Measurements from ENCODE around the gene EPB41. TPM values are rescaled to one million over a fixed set of nuclear protein-coding genes. Genes with fewer than 3 reads are reported as not detected.
"Not testable (repeated sequence)": the region's sequence is repeated elsewhere in the genome, so short reads cannot be mapped to it uniquely, and the experiment has no call there.

EPB41 gene
- 10 to 100 TPM; 28.8 to 57.6 (median 43.2) TPM for total RNA-seq

DNA sequence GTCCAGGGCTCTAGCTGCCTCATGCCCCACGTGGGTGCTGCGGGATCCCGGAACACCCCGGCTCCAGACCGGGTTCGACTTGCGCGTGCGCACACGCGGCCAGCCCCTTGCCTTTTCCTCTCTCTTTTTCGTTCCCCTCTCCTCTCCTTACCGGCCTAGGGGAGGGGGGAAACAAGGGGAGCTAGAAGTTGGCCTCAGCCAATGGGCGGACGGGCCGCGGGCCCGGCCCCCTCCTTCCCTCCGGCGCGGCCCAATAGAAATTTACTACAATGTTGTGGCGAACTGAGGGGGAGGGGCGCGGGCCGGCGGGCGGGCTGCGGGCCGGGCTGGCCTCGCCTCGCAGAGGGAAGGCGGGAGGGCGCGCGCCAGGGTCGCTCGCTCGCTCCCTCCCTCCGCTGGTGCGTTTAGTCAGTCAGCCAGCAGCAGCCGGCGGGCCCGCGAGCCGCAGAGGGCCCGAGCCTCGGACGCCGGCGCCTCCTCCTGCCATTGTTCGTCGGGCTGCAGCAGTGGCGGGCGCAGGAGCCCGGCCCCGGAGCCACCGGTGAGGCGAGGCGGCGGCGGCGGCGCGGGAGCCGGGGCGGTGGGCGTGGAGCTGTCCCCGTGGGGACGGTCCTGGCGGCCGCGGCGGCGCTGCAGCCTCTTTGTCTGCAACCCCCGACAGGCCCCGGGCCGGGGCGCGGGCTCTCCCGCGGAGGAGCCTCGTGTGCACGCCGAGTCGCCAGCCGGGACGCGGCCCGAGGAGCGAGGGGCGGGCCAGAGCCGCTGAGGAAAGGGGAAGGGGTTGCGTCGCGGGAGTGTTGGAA lies at the start of gene EPB41:
Gene EPB41 (plus strand): TSS at position 342 of the 803 bp plus-strand sequence. CDS start 72,869 bp downstream, outside the sequence.
- DNase-seq (ENCODE audit: low spot score) (peak; percentile 76), ATAC-seq (ENCODE audit: low FRiP score) (peak; percentile 96)
- TF ChIP-seq CTCF (IDR thresholded peaks at IDR 0.05): no peak

- TF ChIP-seq CTCF (IDR thresholded peaks at IDR 0.05): no peak
Observed at GRCh38 chr1:28864695-28865094, 49.7 kb upstream of the EPB41 start.

DNA sequence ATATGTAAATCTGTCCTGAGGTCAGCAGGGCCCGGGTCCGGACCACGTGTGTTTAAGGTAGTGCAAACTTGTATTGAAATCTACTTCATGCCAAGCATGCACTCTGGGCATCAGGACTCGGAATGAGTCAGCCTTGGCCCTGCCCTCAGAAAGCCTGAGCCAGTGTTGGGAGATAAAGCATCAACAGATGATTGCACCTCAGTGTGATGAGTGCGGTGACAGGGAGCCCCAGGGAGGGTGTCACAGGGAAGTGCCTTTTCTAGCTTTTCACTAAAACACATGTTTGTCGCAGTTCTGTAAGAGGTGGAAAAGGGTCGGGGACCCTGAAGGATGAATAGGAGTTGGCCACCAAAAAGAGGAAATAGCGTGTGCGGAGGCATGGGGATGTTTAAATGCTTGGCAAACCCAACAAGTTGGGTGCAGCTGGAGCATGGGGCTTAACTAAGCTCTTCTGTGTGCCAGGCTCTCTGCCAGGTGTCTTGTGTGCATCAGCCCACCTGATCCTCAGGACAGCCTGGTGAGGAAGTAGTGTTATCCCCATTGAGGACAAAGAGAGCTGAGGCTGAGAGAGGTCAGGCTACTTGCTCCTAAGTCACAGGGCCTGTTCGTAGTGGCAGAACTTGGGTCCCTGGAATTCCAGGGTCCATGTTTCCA lies 48.2 kb upstream of the EPB41 start:
- no peak for DNase-seq (ENCODE audit: low spot score)
- ATAC-seq (ENCODE audit: low FRiP score): no peak
- TF ChIP-seq CTCF (IDR thresholded peaks at IDR 0.05): no peak

More at GRCh38 chr1:28864695-28865094, 49.7 kb upstream of the EPB41 start:
- DNase-seq (ENCODE audit: low spot score): no peak
- no peak for ATAC-seq (ENCODE audit: low FRiP score)

DNA sequence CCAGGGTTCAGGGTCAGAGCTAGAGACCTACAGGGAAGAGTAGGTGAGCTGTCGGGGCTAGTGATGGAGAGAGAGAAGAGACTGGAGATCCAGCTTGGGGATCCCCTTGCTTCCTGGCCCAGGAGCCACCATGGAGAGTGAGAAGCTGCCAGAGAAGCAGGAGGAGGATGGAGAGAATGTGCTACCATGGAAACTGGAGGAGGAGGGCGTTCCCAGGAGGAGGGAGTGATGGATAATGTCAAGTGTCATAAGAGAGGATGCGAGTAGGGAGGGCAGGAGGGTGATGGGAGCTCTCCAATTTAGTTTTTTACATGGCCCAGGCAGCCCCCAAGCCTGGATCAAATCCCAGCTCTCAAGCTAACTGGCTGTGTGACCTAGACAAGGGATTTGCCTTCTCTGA lies 46.5 kb upstream of the EPB41 start:
- no peak for ATAC-seq (ENCODE audit: low FRiP score)
- TF ChIP-seq CTCF (IDR thresholded peaks at IDR 0.05): no peak

DNA sequence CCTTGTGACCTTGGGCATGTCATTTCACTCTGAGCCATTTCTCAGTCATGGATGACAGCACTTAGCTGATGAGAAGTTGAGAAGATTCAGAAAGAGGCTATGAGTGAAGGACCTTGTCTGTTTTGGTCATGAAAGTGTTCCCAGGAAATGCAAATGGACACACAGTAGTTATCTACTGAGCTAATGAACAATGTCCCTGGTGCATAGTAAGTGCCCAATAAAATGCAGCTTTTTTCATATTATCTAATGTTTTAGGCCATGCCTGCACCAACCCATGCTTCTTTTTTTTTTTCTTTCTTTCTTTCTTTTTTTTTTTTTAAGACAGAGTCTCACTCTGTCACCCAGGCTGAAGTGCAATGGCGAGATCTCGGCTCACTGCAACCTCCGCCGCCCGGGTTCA lies 44.4 kb upstream of the EPB41 start:
- DNase-seq (ENCODE audit: low spot score): no peak
- no peak for TF ChIP-seq CTCF (IDR thresholded peaks at IDR 0.05)
- ATAC-seq (ENCODE audit: low FRiP score): no peak

More for the DNA sequence above, 46.5 kb upstream of the EPB41 start:
- DNase-seq (ENCODE audit: low spot score): no peak

DNA sequence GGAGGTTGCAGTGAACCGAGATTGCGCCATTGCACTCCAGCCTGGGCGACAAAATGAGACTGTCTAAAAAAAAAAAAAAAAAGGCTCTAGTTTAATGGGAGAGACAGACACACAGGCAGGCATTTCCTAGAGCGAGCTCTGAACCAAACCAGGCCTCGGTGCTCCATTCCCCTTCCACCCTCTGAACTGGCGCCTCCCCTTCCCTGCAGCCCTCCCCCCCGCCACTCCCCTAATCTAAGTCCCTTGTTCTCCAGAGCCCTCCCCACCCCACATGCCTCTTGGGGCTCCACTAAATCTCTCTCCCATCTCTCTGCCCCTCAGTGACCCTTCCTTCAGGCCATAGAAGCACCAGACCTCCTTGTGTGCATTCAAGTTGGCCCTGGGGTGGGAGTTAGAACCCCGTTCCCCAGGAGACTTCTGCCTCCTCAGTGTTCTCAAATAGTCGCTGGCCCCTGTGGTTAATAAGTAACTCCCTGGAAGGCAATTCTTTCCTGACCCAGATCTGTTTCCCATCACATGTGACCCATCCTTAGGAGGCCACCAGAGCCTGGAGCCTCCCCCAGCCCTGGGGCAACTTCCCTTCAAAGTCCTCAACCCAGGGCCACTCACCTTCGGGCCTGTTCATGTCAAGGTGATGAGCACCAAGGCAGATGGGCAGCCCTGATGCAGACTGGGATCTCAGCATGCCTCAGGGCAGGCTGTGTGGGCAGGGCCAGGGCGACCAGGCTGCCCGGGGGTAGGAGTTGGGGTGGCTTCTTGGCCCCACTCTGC lies 42.6 kb upstream of the EPB41 start:
- no peak for DNase-seq (ENCODE audit: low spot score)
- no peak for ATAC-seq (ENCODE audit: low FRiP score)
- TF ChIP-seq CTCF (IDR thresholded peaks at IDR 0.05): no peak

- not testable (repeated sequence) for DNase-seq (ENCODE audit: low spot score); ATAC-seq (ENCODE audit: low FRiP score)
Observed at GRCh38 chr1:28875134-28875533, 39.2 kb upstream of the EPB41 start.

Measured in omental fat pad (tissue), 4 donors.